Fibroblast of the aortic adventitia (primary cell): Measurements from ENCODE around the gene HOXB5. TPM values are rescaled to one million over a fixed set of nuclear protein-coding genes. Genes with fewer than 3 reads are reported as not detected.

Source experiments
- DNase-seq: peaks from one replicate; pipeline ENCODE4 v3.0.0-alpha.2; 2010; ENCODE audit warnings: low read depth
- H3K4me3 ChIP-seq: 2 replicates; pipeline ENCODE4 v1.5.1; 2011; ENCODE audit warnings: low read depth, mild to moderate bottlenecking, control low read depth, low read length, moderate library complexity
- total RNA-seq: library from RNA; depleted of rRNA; stranded (reverse); fragments of >200 nt; gene quantifications from 2 replicates; pipeline ENCODE4 v1.2.3, GENCODE V29; 2012; ENCODE audit warnings: low replicate concordance
- TF ChIP-seq, protein P1 (sequence below): IDR thresholded peaks from 2 replicates; pipeline ENCODE4 v1.5.1; 2011; ENCODE audit warnings: mild to moderate bottlenecking, low read length, control low read depth, inconsistent platforms; ENCODE audit not compliant: insufficient read depth

The HOXB5 gene
- total RNA-seq, 1 donor = 0.27 TPM

DNA sequence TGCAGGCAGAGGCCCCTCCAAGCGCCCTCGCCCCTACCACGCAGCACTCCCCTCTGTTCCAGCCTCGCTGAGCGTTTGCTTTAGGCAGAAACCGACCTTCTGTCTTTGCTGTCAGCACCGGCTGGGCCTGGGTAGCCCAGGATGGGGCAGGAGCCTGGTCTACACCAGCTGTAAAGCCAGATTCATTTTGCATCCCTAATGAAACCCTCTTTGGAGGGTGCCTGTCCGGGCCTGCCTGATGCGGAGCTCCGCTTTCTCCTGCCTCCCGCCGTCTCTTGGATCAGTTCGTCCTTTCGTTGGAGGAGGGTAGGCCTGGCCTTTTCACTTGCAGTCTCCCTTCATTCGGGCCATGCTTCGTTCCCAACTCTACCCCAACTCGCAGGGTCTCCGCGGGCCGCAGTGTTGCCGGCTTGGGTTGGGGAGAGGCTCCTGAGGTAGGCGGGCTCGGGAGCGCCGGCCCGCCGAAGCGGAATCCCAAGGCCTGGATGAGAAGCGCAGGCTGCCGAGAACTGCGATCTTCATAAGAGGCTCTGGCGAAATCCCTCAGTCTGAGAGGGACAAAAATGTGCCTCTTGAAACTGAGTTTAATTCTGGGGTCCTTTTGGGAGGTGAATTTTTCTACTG lies 26.4 kb upstream of the HOXB5 start:
- TF ChIP-seq, protein P1, sequence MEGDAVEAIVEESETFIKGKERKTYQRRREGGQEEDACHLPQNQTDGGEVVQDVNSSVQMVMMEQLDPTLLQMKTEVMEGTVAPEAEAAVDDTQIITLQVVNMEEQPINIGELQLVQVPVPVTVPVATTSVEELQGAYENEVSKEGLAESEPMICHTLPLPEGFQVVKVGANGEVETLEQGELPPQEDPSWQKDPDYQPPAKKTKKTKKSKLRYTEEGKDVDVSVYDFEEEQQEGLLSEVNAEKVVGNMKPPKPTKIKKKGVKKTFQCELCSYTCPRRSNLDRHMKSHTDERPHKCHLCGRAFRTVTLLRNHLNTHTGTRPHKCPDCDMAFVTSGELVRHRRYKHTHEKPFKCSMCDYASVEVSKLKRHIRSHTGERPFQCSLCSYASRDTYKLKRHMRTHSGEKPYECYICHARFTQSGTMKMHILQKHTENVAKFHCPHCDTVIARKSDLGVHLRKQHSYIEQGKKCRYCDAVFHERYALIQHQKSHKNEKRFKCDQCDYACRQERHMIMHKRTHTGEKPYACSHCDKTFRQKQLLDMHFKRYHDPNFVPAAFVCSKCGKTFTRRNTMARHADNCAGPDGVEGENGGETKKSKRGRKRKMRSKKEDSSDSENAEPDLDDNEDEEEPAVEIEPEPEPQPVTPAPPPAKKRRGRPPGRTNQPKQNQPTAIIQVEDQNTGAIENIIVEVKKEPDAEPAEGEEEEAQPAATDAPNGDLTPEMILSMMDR = no peak
- no peak overlapping the region for H3K4me3 ChIP-seq
- no peak for DNase-seq

GRCh38 chr17:48618256-48618896 lies 24.8 kb upstream of the HOXB5 start:
- no peak overlapping the region for H3K4me3 ChIP-seq
- TF ChIP-seq, protein P1 = peak; percentile 89
- peak; percentile 83 for DNase-seq

DNA sequence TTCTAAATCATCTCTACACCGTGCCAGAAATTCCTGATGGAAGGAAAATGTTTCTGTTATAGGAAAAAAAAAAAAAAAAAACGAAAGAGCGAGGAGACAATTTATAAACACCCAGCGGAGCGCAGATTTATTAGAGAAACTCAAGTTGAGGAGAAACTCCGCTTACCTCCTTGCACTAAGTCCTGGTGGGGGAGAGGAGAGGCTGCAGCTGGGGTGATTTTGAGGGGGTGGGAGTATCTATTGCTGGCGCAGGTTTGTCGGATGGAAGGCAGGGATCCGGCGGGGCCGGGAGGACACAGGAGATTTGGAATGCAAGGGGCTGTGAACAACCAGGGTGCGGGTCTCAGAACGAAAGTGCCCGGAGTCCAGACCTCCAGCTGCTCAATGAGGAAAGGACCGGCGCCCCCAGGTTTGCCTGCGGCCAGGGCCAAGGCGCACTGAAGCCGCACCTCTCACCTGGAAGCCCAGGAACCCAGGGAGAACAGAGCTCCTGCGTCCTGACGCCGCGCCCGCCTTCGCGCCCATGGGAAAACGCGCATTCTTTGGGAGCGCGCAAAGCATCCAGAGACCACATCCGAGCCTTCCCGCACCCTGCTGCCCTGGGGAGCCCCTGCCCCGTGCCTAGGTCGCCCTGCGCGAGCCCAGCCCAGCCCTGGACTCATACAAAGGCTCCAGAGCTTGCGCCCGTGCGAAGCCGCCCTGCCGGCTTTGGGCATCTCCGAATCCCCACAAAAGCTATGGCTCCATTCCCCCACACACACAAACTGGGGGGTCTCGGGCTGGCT lies 24.1 kb upstream of the HOXB5 start:
- H3K4me3 ChIP-seq = no peak overlapping the region
- TF ChIP-seq, protein P1 = no peak
- DNase-seq = no peak

DNA sequence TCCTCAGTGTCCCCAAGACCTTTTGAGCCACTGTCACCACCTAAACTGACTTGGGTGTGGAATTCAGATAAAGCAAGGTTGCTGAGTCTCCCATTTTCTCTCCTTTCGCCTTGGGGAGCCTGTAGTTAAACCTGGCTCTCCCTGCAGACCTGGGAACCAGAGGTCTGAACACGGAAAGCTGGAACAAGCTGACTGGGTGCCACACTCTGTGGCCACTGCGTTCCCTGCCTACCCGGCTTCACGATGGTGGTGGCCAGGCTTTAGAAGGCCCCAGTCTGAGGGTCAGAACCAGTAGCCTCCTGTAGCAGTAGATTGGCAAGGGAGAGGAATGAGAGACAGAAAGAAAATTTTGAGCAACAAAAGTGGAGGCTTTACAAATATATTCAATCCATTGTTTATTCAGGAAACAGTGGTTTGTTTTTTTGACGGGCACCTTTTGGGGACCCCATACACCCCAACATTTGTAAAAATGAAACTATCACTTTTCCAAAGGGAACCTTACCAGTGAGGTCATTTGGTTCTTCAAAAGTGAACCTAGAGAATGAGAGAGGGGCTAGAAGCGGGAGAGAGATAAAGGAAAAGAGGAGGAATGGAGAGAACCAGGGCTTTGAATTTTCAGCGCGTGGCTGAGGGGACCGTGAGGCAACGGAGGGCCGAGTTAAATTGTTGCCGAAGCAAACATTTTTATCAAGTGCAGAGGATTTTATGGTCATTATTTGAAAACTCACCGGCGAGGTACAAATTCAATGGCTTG lies 23.3 kb upstream of the HOXB5 start:
- TF ChIP-seq, protein P1 = no peak
- H3K4me3 ChIP-seq = no peak overlapping the region
- no peak for DNase-seq

DNA sequence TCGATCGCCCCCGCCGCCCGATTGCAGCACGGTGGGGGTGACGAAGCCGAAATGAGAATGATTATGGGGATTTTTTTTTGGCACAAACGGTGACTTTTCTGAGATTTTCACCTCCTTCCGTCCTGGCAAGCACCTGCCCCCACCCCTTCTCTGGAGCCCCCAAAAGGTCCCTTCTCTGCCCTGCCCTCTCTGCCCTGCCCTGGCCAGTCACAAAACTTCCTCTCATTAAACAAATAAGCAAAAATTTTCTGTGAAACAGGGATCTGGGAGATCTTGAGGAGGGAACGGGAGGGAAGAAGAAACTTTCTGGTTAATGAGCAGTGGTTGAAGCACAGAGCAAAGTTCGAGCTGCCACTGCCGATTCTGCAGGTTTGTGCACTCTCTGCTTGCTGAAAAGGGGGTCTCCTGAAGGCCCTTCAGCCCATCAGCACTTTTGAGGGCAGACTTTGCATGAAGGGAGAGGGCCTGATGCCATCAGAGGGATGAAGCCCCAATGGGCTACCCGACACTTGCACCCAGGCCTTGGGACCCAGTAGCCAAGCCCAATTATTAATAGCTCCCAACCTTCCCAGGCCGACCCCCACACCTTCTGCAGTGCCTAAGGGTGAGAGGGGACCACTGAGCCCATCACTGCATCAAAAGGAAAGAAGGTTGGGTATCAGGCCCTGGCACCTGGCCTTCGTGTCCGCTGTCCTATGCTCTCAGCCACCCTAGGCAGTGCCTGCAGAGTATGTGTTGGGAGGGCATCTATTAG lies 22.6 kb upstream of the HOXB5 start:
- H3K4me3 ChIP-seq = no peak overlapping the region
- TF ChIP-seq, protein P1 = no peak
- no peak for DNase-seq
